Prostate gland (tissue), 2 donors: Measurements from ENCODE around the gene GNPTAB.

Experiments used
- POLR2A ChIP-seq: fragments of 450-650 bp; IDR thresholded peaks from one replicate; pipeline ENCODE4 v1.6.1; 2016; ENCODE audit warnings: antibody characterized with exemption, mild to moderate bottlenecking
- TF ChIP-seq, protein P1 (sequence below), 4 experiments: fragments of 200-600 bp in 2 of 4; fragments of 450-650 bp in 2 of 4; sonication (generic) in 2 of 4; IDR thresholded peaks; 1 replicate in 3 of 4; 2 replicates in 1 of 4; pipeline ENCODE4 v1.5.1; 2016 to 2019; ENCODE audit warnings: antibody characterized with exemption in 4 of 4, mild to moderate bottlenecking in 2 of 4, moderate library complexity in 2 of 4

DNA sequence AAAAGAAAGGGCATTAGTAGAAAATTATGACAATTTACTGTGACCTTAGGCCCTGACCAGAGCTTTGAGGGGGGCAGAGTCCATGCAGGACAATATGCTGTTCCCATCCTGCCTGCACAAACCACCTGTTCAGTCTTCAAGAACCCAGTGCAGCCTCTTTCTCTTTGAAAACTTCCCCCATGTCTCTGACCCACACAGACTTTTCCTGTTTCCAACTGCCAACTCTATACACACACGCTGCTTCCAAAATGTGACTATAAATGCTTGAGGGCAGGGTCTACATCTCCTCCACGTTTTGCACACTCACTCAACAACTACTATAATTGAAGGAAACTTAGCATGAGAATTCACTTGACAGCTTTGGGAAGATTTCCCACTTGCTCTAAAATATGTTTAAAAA lies 54.9 kb downstream of the GNPTAB start:
- TF ChIP-seq, protein P1, sequence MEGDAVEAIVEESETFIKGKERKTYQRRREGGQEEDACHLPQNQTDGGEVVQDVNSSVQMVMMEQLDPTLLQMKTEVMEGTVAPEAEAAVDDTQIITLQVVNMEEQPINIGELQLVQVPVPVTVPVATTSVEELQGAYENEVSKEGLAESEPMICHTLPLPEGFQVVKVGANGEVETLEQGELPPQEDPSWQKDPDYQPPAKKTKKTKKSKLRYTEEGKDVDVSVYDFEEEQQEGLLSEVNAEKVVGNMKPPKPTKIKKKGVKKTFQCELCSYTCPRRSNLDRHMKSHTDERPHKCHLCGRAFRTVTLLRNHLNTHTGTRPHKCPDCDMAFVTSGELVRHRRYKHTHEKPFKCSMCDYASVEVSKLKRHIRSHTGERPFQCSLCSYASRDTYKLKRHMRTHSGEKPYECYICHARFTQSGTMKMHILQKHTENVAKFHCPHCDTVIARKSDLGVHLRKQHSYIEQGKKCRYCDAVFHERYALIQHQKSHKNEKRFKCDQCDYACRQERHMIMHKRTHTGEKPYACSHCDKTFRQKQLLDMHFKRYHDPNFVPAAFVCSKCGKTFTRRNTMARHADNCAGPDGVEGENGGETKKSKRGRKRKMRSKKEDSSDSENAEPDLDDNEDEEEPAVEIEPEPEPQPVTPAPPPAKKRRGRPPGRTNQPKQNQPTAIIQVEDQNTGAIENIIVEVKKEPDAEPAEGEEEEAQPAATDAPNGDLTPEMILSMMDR (IDR thresholded peaks at IDR 0.05), result no peak
- TF ChIP-seq POLR2A, result no peak
